ENCODE data around the gene GRIN2C. TPM values are rescaled to one million over a fixed set of nuclear protein-coding genes. Genes with fewer than 3 reads are reported as not detected.

The GRIN2C gene
- total RNA-seq, 2 donors from 2014 or later = 0.42 to 1.4 TPM

GRCh38 chr17:74822939-74823367 is 36.7 kb downstream of the GRIN2C start:
- Histone ChIP-seq H3K4me3 (no peak overlapping the region), H3K36me3 (peaks cover 16% of the 10 kb centered on the region), H3K27me3 (replicated peaks; ENCODE audit: insufficient read depth) (no peaks in the 10 kb centered on the region), H3K27ac (no peak overlapping the region), H3K4me1 (ENCODE audit: control insufficient read depth in 1 of 2, low read depth in 2 of 2) (no peaks in the 10 kb centered on the region), H3K9me3 (no peaks in the 10 kb centered on the region)
- no peak for ATAC-seq (ENCODE audit: insufficient number of reproducible peaks, low FRiP score, low read depth)
- TF ChIP-seq, protein P1, sequence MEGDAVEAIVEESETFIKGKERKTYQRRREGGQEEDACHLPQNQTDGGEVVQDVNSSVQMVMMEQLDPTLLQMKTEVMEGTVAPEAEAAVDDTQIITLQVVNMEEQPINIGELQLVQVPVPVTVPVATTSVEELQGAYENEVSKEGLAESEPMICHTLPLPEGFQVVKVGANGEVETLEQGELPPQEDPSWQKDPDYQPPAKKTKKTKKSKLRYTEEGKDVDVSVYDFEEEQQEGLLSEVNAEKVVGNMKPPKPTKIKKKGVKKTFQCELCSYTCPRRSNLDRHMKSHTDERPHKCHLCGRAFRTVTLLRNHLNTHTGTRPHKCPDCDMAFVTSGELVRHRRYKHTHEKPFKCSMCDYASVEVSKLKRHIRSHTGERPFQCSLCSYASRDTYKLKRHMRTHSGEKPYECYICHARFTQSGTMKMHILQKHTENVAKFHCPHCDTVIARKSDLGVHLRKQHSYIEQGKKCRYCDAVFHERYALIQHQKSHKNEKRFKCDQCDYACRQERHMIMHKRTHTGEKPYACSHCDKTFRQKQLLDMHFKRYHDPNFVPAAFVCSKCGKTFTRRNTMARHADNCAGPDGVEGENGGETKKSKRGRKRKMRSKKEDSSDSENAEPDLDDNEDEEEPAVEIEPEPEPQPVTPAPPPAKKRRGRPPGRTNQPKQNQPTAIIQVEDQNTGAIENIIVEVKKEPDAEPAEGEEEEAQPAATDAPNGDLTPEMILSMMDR (IDR thresholded peaks at IDR 0.05) = no peak
- no peak for DNase-seq (ENCODE audit: low spot score)

DNA sequence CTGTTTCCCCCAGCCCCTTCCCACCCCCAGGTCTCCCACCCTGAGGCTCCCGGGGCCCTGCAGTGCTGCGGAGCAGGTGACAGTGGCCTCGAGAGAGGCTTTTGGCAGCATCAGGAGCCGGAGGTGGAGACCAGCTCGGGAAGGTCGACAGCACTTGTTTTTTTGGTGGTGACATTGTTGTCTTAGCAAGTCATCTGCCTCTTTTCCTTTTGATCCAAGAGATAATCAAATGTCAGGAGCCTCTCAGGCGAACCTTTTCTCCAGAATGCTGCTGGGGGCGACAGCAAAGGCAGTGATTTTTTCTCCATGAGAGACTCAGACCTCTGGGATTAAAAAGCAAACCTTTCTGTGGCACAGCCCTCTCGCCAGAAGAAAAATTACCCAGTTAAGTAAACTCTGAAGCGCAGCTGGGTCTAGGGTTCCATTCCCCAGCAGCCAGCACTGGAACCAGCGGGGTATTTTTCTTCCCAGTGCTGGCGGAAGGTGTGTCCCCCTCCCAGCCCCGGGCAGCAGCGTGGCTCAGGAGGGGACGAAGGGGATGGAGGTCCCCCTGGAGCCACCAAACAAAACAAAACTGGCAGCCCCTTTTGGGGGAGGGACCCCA is 37.2 kb downstream of the GRIN2C start:
- Histone ChIP-seq H3K4me1 (ENCODE audit: control insufficient read depth in 1 of 2, low read depth in 2 of 2) (no peaks in the 10 kb centered on the region), H3K27me3 (replicated peaks; ENCODE audit: insufficient read depth) (no peaks in the 10 kb centered on the region), H3K9me3 (no peaks in the 10 kb centered on the region), H3K36me3 (peaks cover 16% of the 10 kb centered on the region), H3K27ac (no peak overlapping the region), H3K4me3 (no peak overlapping the region)
- no peak for DNase-seq (ENCODE audit: low spot score)
- ATAC-seq (ENCODE audit: insufficient number of reproducible peaks, low FRiP score, low read depth) = no peak
- TF ChIP-seq, protein P1 (IDR thresholded peaks at IDR 0.05) = no peak

DNA sequence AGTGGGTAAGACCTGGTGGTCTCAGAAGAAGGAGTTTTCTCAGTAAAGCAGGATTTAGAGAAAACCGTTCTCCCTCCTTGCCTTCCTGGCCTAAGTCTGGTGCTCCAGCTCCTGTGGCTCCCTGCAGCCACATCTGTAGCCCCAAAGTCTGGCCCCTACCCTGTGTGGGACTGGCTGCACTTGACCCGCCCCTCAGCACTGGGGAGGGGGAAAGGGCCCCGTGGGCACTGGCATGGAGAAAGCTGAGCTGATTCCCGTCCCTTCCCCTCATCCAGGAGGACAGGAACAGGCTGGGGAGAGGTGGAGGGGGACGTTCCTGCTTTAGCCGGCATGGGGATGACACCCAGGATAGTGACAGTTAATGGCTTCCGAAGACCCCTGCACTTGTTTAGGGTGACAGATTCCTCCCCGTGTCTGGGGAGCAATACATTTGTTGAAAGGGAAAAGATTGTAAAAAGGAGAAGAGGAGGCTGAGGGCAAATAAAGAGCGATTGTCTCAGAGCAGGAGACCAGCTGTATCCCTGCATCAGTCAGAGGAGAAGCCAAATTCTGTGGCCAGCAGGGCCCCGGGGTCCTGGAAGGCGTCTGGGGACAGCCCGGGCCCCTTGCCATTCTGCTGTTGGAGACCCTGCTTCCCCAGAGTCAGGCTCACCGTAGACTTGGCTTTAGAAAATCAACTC is 37.9 kb downstream of the GRIN2C start:
- DNase-seq (ENCODE audit: low spot score) (no peak), ATAC-seq (ENCODE audit: insufficient number of reproducible peaks, low FRiP score, low read depth) (no peak)
- Histone ChIP-seq H3K4me1 (ENCODE audit: control insufficient read depth in 1 of 2, low read depth in 2 of 2) (no peaks in the 10 kb centered on the region), H3K27ac (no peak overlapping the region), H3K9me3 (no peaks in the 10 kb centered on the region), H3K27me3 (replicated peaks; ENCODE audit: insufficient read depth) (no peaks in the 10 kb centered on the region), H3K4me3 (no peak overlapping the region), H3K36me3 (peaks cover 16% of the 10 kb centered on the region)
- TF ChIP-seq, protein P1 (IDR thresholded peaks at IDR 0.05) = no peak

DNA sequence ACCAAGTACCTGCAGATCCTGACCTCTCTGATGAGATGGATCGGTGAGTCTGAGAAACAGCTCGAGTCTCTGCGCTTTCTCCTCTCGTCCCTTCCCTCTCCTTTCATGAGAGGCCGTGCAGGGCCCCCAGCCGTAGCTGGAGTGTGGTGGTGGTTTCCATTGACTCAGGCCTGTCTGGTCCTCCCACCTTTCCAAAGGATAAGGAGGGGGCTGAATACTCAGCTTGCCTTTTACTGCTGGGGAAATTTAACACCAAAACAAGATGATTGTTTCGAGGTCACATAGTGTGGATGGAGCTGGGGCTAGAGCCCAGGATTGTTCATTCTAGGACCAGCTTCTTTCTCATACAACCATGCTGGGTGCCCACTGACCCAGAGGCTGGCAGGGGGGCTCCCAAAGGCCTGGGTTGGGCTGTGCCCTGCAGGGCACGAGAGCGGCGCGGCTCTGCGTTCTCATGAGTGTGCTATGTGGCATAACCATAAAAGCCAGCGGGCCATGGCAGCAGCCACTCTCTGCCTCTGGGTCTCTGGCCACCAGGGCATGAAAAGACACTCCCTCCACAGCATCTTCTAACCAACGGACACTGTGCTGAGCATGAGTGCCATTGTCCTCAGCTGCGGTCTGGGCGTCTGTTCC is 39.8 kb downstream of the GRIN2C start:
- DNase-seq (ENCODE audit: low spot score) (no peak), ATAC-seq (ENCODE audit: insufficient number of reproducible peaks, low FRiP score, low read depth) (no peak)
- H3K4me3 ChIP-seq = no peak overlapping the region
- no peaks in the 10 kb centered on the region for H3K9me3 ChIP-seq
- TF ChIP-seq, protein P1 (IDR thresholded peaks at IDR 0.05) = no peak
- no peaks in the 10 kb centered on the region for H3K27me3 ChIP-seq (replicated peaks; ENCODE audit: insufficient read depth)
- H3K36me3 ChIP-seq = peaks cover 16% of the 10 kb centered on the region
- H3K27ac ChIP-seq = no peak overlapping the region
- H3K4me1 ChIP-seq (ENCODE audit: control insufficient read depth in 1 of 2, low read depth in 2 of 2) = no peaks in the 10 kb centered on the region

DNA sequence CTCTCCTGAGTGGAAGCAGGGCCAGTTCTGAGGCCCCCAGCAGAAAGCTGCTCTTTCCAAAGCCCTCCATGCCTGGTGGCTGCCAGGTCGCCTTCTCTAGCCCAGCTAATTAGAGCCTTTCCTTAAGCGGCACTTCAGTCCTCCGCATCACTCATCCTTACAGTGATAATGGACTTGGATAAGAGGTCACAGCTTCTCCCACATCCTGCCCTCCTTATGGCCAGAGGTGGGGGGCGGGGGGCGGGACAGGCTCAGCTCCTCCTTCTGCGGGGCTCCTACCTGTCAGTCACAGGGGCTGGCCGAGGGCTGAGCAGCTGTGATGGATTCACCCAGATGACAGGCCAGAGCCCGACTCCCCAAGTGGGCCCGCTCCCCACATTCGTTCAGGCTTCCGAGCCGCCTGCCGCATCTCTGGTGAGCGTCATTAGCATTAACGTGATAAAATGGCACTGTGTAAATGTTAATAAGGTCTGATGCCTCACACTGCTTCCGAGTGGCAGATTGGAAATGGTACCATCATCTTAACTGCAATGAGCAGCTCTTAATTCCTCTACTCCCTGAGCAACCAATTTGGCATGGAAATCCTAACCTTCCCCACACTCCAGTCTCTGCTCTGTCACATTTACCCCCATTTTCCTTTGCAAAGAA is 41.3 kb downstream of the GRIN2C start:
- TF ChIP-seq, protein P1 (IDR thresholded peaks at IDR 0.05) = no peak
- no peaks in the 10 kb centered on the region for H3K9me3 ChIP-seq
- peaks cover 16% of the 10 kb centered on the region for H3K36me3 ChIP-seq
- ATAC-seq (ENCODE audit: insufficient number of reproducible peaks, low FRiP score, low read depth) (no peak), DNase-seq (ENCODE audit: low spot score) (no peak)
- H3K4me1 ChIP-seq (ENCODE audit: control insufficient read depth in 1 of 2, low read depth in 2 of 2) = no peaks in the 10 kb centered on the region
- H3K4me3 ChIP-seq = no peak overlapping the region
- no peak overlapping the region for H3K27ac ChIP-seq
- no peaks in the 10 kb centered on the region for H3K27me3 ChIP-seq (replicated peaks; ENCODE audit: insufficient read depth)

All from thoracic aorta (tissue), 2 donors.